Thyroid gland (tissue), 4 donors: ENCODE results near the gene SLC25A21.

ENCODE experiments used
- CTCF ChIP-seq, 6 experiments: fragments of 200-600 bp in 3 of 6; fragments of 450-650 bp in 3 of 6; sonication (generic) in 3 of 6; IDR thresholded peaks; one replicate each; pipeline ENCODE4 v1.5.1; 2016 to 2019; ENCODE audit warnings: antibody characterized with exemption in 6 of 6, mild to moderate bottlenecking in 2 of 6, inconsistent platforms in 1 of 6, moderate library complexity in 1 of 6
- POLR2A ChIP-seq, 2 donors: fragments of 450-650 bp; IDR thresholded peaks; one replicate each; pipeline ENCODE4 v1.6.1; 2017; ENCODE audit warnings: antibody characterized with exemption in 2 of 2, mild to moderate bottlenecking in 2 of 2, moderate library complexity in 1 of 2

- TF ChIP-seq CTCF (IDR thresholded peaks at IDR 0.05) (no peak), POLR2A (IDR thresholded peaks at IDR 0.05) (no peak)
Measured at GRCh38 chr14:36855396-36855795, 317.0 kb downstream of the SLC25A21 start.
